Astrocyte (in vitro differentiated cells and primary cell): Measurements from ENCODE around the gene MPP3. TPM values are rescaled to one million over a fixed set of nuclear protein-coding genes. Genes with fewer than 3 reads are reported as not detected.

Experiments
- DNase-seq: peaks from one replicate; pipeline ENCODE4 v3.0.0-alpha.2; 2010; ENCODE audit warnings: low read depth
- FAIRE-seq: peaks from 2 replicates; lab custom pipeline; 2011; peaks lifted over from hg19 to GRCh38; lab: Jason Lieb, UNC
- H2AFZ ChIP-seq: 2 replicates; pipeline ENCODE4 v1.6.0; 2012; ENCODE audit warnings: low read depth, low read length, inconsistent platforms
- H3K27ac ChIP-seq: 2 replicates; pipeline ENCODE4 v1.5.1; 2011; ENCODE audit warnings: low read depth, low read length, inconsistent platforms
- H3K27me3 ChIP-seq: 2 replicates; pipeline ENCODE4 v1.6.0; 2011; ENCODE audit warnings: low read length, inconsistent platforms; ENCODE audit not compliant: insufficient read depth
- H3K36me3 ChIP-seq: 2 replicates; pipeline ENCODE4 v1.5.1; 2011; ENCODE audit warnings: low read length, inconsistent platforms; ENCODE audit not compliant: insufficient read depth
- H3K4me1 ChIP-seq: 2 replicates; pipeline ENCODE4 v1.5.1; 2011; ENCODE audit warnings: low read length, inconsistent platforms; ENCODE audit not compliant: insufficient read depth
- H3K4me2 ChIP-seq: 2 replicates; pipeline ENCODE4 v1.6.0; 2012; ENCODE audit warnings: low read length, inconsistent platforms
- H3K4me3 ChIP-seq: 2 replicates; pipeline ENCODE4 v1.5.1; 2011; ENCODE audit warnings: low read depth, mild to moderate bottlenecking, low read length, inconsistent platforms; ENCODE audit not compliant: insufficient read depth
- H3K79me2 ChIP-seq: 2 replicates; pipeline ENCODE4 v1.6.0; 2012; ENCODE audit warnings: mild to moderate bottlenecking, low read length, inconsistent platforms; ENCODE audit not compliant: insufficient read depth
- H3K9ac ChIP-seq: 2 replicates; pipeline ENCODE4 v1.6.0; 2012; ENCODE audit warnings: mild to moderate bottlenecking, low read length, inconsistent platforms
- H3K9me3 ChIP-seq: 2 replicates; pipeline ENCODE4 v1.5.1; 2012; ENCODE audit warnings: low read depth, mild to moderate bottlenecking, low read length, inconsistent platforms; ENCODE audit not compliant: insufficient read depth
- H4K20me1 ChIP-seq: 2 replicates; pipeline ENCODE4 v1.6.0; 2012; ENCODE audit warnings: low read length, inconsistent platforms; ENCODE audit not compliant: insufficient read depth
- H3K27ac Mint-ChIP-seq: one replicate; pipeline ENCODE4 v1.8.0; 2021; ENCODE audit warnings: mild to moderate bottlenecking, mixed read lengths; ENCODE audit not compliant: unreplicated experiment
- H3K27me3 Mint-ChIP-seq: one replicate; pipeline ENCODE4 v1.8.0; 2021; ENCODE audit warnings: low read depth, mixed read lengths; ENCODE audit not compliant: unreplicated experiment
- H3K36me3 Mint-ChIP-seq: one replicate; pipeline ENCODE4 v1.8.0; 2021; ENCODE audit warnings: low read depth, mixed read lengths; ENCODE audit not compliant: unreplicated experiment
- H3K4me1 Mint-ChIP-seq: one replicate; pipeline ENCODE4 v1.8.0; 2021; ENCODE audit warnings: low read depth, mixed read lengths; ENCODE audit not compliant: unreplicated experiment
- H3K4me3 Mint-ChIP-seq: one replicate; pipeline ENCODE4 v1.8.0; 2021; ENCODE audit warnings: mild to moderate bottlenecking, moderate library complexity, mixed read lengths; ENCODE audit not compliant: unreplicated experiment
- H3K9me3 Mint-ChIP-seq: one replicate; pipeline ENCODE4 v1.8.0; 2021; ENCODE audit warnings: mild to moderate bottlenecking, mixed read lengths; ENCODE audit not compliant: unreplicated experiment
- CTCF ChIP-seq: IDR thresholded peaks from 2 replicates; pipeline ENCODE4 v1.5.1; 2011; ENCODE audit warnings: low read depth, mild to moderate bottlenecking, inconsistent platforms, low read length, moderate library complexity; ENCODE audit not compliant: insufficient read depth
- EZH2 ChIP-seq: IDR thresholded peaks from 2 replicates; pipeline ENCODE4 v1.6.1; 2012; ENCODE audit warnings: mild to moderate bottlenecking, low read length, inconsistent platforms; ENCODE audit not compliant: insufficient read depth
- total RNA-seq: library from RNA; stranded (reverse); gene quantifications from 2 replicates; pipeline ENCODE4 v1.2.1, GENCODE V29; 2021

MPP3 gene
- total RNA-seq, 1 donor from 2014 or later, result 6.5 TPM

DNA sequence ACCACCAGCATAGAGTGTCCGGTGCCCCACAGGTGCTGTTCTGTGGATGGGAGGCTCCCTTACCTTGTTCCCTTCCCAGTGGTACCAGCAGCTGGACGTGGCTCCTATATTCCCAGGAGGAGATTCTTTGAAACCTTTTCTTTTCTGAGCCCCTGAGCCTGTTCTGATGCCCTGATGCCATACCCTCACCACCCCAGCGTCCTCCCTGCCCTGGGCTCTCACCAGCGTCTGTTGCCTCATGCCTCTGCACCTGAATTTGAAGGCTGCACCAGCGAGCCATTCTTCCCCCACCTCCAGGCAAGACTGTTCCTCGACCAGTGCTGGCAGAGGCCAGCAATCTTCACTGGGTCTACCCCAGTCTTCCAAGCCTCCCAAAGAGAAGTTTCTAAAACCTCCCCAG is 74.9 kb downstream of the MPP3 start:
- Mint-ChIP-seq H3K9me3 (no peaks in the 10 kb centered on the region), H3K27ac (no peak overlapping the region), H3K4me1 (peaks cover 7% of the 10 kb centered on the region), H3K36me3 (no peaks in the 10 kb centered on the region), H3K4me3 (no peak overlapping the region), H3K27me3 (peaks cover 53% of the 10 kb centered on the region)
- H3K79me2 ChIP-seq, result no peaks in the 10 kb centered on the region
- no peak overlapping the region for H3K4me3 ChIP-seq
- no peaks in the 10 kb centered on the region for H4K20me1 ChIP-seq
- H2AFZ ChIP-seq, result no peak overlapping the region
- H3K4me1 ChIP-seq, result peaks cover 12% of the 10 kb centered on the region
- no peak for TF ChIP-seq EZH2
- TF ChIP-seq CTCF, result no peak
- no peak overlapping the region for H3K27ac ChIP-seq
- no peaks in the 10 kb centered on the region for H3K36me3 ChIP-seq
- FAIRE-seq, result no peak
- no peak for DNase-seq
- H3K9me3 ChIP-seq, result no peaks in the 10 kb centered on the region
- H3K4me2 ChIP-seq, result no peak overlapping the region
- peaks cover 41% of the 10 kb centered on the region for H3K27me3 ChIP-seq
- H3K9ac ChIP-seq, result no peak overlapping the region

- H3K4me1 Mint-ChIP-seq, result peaks cover 7% of the 10 kb centered on the region
- H2AFZ ChIP-seq, result no peak overlapping the region
- peaks cover 1% of the 10 kb centered on the region for H3K36me3 Mint-ChIP-seq
- no peak overlapping the region for H3K27ac Mint-ChIP-seq
- no peaks in the 10 kb centered on the region for H3K79me2 ChIP-seq
- no peak for TF ChIP-seq EZH2
- no peak for TF ChIP-seq CTCF
- no peaks in the 10 kb centered on the region for H4K20me1 ChIP-seq
- H3K4me3 Mint-ChIP-seq, result no peak overlapping the region
- no peak for FAIRE-seq
- peaks cover 44% of the 10 kb centered on the region for H3K27me3 ChIP-seq
- no peaks in the 10 kb centered on the region for H3K9me3 Mint-ChIP-seq
- no peak overlapping the region for H3K9ac ChIP-seq
- no peak overlapping the region for H3K4me3 ChIP-seq
- no peaks in the 10 kb centered on the region for H3K9me3 ChIP-seq
- no peaks in the 10 kb centered on the region for H3K36me3 ChIP-seq
- H3K27me3 Mint-ChIP-seq, result peaks cover 62% of the 10 kb centered on the region
- H3K27ac ChIP-seq, result no peak overlapping the region
- DNase-seq, result no peak
- H3K4me2 ChIP-seq, result no peak overlapping the region
- peaks cover 12% of the 10 kb centered on the region for H3K4me1 ChIP-seq
Measured at GRCh38 chr17:43757171-43757660, 75.7 kb downstream of the MPP3 start.

DNA sequence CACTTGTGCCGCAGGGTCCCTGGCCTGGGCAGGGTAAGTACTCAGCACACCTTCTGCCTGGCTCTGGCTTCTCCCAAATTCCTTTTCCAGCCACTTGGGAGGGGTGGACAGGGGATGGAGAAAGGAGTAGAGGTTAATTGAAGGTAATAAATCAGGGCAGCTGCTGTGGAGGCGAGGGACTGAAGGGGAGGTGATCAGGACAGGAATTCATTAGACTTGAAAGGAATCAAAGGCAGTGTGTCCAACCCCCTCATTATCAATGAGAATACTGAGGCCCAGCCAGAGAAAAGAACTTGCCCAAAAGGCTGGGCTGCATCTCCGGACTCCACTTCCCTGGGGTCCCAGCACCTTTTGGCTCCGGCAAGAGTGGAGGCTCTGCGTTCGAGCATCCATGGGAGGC is 76.7 kb downstream of the MPP3 start:
- Histone ChIP-seq H3K36me3 (no peaks in the 10 kb centered on the region), H3K4me2 (no peak overlapping the region), H3K79me2 (no peaks in the 10 kb centered on the region), H2AFZ (no peak overlapping the region), H3K4me3 (no peak overlapping the region), H3K27ac (no peak overlapping the region), H3K9ac (no peak overlapping the region), H3K4me1 (peaks cover 12% of the 10 kb centered on the region), H3K9me3 (no peaks in the 10 kb centered on the region), H4K20me1 (no peaks in the 10 kb centered on the region), H3K27me3 (peaks cover 49% of the 10 kb centered on the region)
- TF ChIP-seq CTCF (no peak), EZH2 (no peak)
- DNase-seq, result no peak
- no peaks in the 10 kb centered on the region for H3K9me3 Mint-ChIP-seq
- H3K27ac Mint-ChIP-seq, result no peak overlapping the region
- peaks cover 7% of the 10 kb centered on the region for H3K4me1 Mint-ChIP-seq
- FAIRE-seq, result no peak
- H3K36me3 Mint-ChIP-seq, result peaks cover 1% of the 10 kb centered on the region
- H3K27me3 Mint-ChIP-seq, result peaks cover 68% of the 10 kb centered on the region
- H3K4me3 Mint-ChIP-seq, result no peak overlapping the region
